Dedifferentiated amniotic fluid mesenchymal stem cell (primary cell): ENCODE data around the gene CASZ1.

Experiments
- DNase-seq: peaks from one replicate; pipeline ENCODE4 v3.0.0-alpha.2; 2016; ENCODE audit errors: extremely low spot score

The CASZ1 gene

DNA sequence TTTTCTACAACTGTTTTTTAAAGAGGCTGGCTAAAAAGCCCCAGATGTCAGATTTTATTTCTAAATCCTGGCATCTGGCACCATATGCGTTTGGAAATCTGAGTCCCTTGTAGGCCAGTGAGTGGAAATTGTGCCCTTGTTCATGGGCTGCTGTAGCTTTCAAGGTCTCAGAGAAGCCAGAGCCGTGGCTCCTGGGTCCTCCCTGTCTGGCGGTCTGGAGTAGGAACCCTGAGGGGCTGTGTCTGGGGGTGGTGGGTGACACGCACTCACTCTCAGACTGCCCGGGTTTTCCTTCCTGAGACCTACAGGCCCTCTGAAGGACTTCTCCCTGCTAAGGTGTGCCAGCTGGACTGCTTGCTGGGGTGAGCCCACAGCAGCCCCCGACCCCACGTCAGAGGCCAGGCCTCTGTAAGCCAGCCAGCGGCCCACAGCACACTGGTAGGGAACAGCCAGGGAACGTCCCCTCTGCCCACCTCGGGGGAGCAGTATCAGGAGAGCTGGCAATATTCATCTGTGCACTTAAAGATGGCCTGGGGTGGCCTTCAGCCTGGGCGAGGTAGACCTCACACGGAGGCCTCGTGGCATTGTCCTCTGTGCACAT is 170.2 kb downstream of the CASZ1 start:
- DNase-seq: no peak

DNA sequence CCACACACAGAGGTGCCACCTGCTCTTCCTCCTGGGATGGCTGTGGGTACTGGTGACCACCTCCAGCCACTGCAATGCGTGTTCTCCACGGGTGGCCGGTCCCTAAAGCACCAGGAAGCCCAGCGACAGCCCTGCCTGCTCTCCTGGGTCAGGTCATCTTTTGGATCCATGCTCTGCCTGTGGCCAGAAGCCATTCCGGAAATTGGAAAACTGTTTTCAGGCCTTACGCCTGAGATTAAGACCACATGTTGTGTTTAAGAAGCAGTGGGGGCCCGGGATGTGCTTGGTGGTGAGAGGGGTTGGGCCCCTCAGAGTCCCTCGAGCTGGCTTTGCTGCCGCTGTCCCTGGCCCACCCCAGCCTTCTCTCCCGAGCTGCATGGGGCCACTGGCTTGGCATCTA is 170.9 kb downstream of the CASZ1 start:
- DNase-seq: no peak

DNA sequence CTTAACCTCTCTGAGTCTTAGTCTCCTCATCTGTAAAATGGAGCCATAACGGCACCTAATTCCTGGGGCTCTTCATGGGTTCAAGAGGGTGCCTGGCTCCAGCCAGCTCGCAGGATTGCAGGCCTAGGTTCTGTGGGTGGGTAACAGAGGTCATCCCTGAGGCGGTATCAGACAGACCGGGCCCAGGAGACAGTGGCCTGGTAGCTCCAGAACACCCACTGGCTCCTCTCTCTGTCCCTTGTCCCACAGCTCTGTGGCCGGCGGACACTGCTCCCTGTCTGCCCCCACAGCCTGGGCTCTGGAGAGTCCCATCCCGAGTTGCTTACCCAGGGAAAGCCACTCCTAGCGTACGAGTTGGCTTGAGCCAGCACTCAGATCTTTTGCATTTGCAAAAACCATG is 171.4 kb downstream of the CASZ1 start:
- no peak for DNase-seq

DNA sequence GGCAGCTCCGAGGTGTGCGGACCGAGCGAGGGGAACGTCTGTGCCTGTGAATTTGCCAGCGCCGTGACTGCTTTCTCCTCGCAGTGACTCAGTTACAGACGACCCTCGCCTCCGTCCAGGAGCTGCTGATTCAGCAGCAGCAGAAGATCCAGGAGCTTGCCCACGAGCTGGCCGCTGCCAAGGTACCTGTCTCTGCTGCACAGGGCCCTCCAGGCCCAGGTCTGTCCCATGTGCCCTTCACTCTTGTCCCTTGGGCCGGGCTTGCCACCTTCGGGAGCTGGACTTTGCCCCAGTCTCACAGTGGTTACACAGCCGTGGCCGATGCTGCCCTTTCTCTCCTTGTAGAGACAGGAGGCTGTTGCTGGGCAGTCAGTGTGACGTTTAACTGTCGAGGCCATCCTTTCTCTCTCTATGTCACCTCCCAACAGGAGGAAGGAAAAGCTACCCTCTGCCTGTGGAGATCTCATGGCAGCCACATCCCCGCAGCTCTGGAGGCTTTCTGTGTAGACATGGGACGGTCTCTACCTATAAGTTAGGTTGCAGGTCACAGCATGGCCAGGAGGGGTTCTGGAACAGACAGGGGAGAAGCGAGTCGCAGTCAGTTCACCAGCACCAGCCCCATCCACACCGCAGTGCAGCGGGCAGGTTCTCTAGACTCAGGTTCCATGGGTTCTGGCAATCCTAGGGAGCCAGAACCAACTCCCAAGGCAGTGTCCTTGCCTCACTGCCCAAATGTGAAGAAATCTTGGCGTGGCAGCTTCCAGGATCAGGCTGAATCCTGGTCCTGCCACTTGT is 172.0 kb downstream of the CASZ1 start:
- no peak for DNase-seq

DNA sequence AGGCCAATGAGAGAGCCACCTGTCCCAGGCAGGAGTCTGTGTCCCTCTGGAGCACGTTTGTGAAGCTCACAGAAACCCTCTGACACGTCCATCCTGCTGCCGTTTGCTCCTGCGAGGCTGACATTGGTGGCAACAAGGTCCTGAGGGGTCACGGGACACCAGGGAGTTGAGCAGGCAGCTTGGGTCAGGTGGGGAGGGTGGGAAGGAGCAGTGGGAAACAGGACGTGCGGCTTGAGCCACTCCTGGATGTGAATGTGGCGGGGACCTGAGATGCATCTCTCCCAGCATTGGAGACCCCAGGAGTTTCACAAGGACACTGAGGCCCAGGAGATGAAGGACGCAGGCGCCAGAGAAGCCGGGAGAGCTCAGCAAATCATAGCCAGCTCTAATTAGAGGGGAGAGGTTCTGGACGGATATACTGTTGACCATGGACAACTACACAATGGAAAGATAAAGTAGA is 172.7 kb downstream of the CASZ1 start:
- DNase-seq: no peak

DNA sequence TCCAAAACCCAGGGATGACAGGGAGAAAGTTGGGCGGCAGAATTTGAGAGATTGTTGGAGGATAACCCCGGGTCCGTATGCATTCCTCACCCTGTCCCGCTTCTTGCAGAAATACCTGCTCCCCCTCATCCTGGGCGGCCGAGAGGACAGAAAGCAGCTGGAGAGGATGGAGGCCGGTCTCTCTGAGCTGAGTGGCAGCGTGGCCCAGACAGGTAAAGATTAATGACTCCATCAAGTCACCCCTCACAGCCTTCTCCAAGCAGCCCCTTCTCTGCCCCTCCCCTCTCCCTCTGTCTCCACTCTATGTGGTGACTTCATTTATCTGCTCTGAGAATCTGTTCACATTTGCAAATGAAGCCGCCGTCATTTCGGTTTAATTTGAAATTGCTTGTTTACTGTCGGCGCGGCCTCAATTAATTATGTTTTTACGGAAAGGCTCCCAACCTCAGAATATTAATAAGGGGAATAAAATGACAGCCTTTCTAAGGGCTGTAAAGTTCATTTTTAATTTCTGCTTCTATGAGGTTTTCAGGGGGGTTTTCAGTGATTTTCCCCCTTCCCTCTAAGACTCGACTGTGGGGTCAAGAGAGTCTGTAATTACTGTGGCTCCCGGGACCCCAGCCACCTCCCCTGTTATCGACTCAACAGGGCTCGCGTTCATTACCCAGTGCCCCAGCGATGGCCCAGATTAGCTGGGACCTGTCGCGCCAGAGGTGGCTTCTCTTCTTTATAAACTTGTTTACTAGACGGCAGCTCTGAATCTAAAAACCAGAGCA is 173.3 kb downstream of the CASZ1 start:
- DNase-seq: no peak

DNA sequence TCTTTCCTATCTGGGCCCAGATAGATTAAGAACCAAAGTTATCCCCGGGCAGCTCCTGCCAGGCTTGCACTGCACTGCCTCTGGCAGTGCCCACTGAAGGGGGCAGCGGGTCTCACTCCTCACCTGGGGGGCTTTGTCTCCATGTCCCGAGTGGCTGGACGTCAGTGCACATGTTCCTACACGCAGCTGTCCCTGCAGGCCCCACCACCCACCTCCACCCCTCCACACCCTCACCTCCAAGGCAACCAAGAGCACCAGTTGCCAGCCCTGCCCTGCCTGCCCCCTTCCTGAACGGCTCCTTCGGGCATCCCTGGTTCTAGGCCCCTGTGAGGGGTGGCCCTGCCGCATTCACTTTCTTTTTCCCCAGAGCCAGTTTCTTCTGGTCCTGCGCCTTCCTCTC is 174.5 kb downstream of the CASZ1 start:
- DNase-seq: no peak

DNA sequence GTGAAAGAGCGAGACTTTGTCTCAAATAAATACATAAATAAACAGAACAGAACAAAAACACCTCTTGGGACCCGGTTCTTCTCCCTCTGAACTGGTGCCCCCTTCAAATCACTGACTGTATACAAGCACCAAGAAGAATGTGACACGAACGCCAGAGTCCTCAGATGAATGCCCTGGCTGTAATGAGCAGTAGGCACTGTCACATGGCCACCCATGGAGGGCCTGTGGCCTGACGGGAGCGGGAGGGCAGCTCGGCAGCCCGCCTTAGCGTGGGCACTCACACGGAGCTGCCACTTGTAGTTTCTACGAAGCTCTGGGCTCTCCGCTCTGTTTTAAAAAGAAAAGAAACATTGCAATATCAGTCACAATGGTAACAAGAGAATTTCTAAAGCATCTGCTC is 175.7 kb downstream of the CASZ1 start:
- no peak for DNase-seq

DNA sequence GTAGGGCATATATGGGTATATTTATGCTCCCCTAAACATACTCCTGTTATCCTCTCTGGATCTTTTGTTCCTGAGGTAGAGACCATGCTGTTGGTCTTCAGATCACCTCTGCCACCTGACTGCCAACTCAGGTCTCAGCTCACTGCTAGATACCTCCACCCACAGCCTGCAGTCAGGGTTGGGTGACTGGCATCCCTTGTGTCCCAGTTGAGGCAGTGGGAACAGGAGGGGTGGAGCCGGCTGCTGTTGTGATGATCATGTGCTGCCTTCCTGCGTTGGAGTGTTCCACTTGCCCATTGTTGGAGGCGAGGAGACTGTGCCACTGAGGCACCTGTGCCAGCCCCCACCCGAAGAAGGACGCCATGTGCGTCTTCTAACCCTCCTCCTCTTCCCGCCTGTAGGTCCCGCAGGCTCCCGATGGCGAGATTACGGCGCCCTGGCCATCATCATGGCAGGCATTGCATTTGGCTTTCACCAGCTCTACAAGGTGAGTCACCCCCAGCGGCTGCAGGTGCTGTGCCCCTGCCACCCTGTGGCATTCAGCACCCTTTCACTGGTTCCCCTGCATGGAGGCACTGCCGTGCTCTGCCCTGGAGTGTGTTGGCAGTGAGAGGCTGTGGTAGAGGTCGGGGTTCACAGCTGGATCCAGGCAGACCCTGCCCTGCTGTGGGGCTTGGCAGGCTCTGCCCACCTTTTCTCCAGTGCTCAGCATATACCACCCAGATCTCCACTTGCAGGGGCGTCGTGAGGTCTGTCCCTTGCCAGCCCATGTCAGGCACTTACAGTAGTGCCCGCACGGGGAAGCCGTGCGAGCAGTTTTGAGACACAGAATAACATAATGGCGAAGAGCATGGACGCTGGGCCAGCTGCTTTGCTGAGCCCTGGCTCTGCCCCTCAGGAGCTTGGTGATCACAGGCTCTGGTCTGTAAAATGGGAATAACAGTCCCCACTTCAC is 178.2 kb downstream of the CASZ1 start:
- DNase-seq: no peak

DNA sequence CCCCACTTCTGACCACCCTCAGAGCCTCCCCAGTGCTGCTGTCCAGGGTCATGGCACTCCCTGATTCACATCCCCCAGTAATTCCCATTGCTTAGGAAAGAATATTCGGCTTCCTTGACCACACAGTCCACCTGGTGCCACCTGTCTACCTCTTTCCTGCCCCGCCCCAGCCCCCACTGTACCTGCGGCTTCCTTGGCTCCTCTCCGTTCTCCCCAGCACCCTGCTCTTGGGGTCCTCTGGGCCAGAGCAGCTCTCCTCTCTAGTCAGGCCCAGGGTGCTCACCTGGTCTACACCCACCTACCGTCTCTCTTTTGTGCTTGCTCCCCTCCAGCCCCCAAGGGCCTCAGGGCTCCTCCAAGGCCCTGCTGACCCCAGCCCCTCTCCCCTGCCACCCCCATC is 179.1 kb downstream of the CASZ1 start:
- DNase-seq: no peak

DNA sequence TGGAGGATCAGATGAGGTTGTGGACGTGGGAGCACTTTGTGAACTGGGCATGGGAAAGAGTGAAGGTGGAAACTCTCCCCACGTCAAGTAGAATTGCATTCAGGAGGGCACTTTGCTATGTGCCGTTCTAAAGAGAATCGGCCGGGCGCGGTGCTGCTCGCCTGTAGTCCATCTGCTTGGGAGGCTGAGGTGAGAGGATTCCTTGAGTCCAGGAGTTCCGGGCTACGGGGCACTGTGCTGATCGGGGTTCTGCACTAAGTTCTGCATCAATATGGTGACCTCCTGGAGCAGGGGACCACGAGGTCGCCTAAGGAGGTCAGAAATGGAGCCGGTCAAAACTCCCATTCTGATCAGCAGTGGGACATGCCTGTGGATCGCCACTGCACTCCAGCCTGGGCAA is 179.8 kb downstream of the CASZ1 start:
- DNase-seq: no peak

DNA sequence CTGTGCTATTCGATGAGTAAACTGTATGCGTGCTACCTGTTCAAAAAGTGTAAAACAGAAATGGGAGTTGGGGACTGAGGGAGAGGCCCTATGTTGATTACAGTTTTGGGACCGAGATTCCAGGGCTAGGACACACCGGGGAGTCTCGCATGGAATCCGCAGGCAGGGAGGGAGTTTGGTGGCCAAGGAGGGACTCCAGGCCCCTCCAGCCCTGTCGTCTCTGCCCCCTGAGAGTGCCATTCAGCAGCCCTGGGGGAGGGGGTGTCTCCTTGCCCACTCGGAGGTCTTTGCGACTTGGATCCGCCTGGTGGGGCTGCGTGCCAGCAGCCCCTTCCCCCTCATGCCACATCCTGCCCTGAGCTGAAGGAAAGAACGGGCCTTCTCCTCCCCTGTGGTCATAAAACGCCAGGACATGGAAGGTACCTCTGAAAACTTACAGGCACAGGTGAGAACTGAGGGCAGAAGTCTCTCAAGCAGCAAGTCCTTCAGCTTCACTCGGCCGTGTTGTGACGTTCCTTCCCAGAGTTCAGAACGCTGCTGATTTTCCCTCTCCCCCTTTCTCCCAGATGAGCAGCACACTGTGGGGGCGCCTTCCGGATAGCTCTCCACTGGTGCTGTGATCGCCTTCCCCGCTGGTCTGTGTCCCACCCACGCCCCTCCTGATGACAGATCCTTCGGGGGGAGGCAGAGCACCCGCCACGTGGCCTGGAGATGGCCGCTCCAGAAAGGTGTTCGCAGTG is 180.3 kb downstream of the CASZ1 start:
- DNase-seq: no peak

DNA sequence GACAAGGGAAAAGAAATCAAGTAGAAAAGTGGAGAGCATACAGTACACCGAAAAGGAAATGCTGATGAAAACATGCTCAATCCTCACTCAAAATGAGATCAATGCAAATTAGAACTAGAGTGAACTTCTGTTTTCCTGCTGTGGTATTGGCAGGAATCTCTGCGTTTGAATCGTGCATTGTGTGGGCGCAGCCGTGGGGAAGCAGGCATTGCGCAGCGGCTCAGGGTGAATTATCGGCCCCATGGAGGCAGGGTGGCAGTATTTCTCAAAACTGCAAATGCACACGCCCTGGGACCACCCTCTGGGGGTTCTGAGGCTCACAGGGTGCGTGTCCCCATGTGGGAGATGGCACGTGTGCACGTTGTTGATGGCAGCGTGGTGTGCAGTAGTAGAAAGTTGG is 181.1 kb downstream of the CASZ1 start:
- no peak for DNase-seq

DNA sequence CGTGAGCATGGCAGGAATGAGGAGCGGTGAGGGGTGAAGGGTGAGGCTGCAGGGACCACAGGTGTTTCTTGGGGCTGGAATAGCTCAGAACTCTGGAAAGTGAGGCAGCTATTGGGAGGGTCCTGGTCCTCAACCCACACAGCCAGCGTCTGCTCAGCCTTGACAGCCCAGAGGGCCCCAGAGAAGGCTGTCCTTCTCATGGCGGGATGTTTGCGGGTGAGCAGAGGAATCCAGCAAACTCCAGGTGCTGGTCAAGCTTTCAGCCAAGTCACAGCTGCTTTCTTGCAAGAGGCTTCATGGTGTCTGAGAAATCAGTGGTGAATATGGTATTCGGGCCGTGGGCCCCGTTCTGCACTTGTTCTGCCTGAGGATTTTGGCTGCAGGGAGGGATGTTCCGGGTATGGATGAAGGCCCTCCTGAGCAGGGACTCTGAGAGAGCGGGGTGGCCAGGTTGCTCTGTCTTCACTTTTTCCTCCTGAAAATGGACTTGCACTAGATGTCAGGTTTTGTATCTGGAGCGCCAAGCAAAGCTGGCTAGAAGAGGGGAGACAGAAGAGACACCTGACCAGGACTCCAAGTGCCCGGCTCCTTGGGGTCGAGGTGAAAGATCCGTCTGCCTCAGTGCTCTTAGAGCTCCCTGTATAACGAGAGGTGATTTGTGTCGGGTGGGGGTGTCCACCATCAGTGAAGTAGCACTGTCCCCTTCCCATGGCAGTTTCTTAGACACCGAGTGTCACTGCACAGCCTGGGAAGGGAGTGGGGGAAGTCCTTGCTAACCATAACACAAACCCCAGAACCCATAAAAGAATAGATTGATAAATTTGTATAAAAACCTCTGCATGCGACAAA is 181.8 kb downstream of the CASZ1 start:
- no peak for DNase-seq

DNA sequence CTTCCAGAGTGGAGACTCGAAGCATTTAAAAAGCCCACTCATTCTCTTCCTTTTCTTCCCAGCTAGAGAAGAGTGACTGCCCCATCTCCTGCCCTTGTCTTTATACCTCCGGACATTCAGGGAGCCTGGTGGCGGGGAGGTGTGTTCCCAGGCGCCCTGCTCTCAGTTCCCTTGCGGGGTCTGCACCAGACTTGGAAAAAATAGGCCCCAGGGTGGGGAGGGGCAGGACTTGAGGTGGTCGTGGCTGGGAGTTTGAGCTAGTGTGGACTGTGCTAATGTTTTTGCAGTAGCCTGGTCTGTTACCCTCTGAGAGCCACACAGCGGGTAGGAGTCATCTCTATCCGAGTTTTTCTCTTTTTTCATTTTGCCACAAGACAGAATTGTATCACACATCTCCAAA is 182.6 kb downstream of the CASZ1 start:
- no peak for DNase-seq

DNA sequence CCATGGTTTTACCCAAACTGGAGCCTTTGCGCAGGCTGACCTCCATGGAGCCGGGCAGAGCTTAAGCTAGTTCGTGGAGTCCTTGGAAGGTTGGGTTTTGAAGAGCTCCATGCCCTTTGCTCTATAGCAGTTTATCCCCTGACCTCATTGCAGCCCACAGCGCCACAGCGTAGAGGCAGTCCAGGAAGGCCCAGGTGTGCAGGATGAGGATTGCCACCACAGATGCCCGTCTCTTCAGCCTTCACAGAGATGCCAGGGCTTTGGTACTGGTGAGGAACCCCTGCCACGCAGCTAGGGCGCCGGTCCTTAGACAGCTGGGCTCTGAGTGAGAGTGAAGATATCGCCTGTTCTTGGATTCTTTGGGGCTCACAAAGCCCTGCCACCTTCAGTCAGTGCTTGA is 183.1 kb downstream of the CASZ1 start:
- no peak for DNase-seq

DNA sequence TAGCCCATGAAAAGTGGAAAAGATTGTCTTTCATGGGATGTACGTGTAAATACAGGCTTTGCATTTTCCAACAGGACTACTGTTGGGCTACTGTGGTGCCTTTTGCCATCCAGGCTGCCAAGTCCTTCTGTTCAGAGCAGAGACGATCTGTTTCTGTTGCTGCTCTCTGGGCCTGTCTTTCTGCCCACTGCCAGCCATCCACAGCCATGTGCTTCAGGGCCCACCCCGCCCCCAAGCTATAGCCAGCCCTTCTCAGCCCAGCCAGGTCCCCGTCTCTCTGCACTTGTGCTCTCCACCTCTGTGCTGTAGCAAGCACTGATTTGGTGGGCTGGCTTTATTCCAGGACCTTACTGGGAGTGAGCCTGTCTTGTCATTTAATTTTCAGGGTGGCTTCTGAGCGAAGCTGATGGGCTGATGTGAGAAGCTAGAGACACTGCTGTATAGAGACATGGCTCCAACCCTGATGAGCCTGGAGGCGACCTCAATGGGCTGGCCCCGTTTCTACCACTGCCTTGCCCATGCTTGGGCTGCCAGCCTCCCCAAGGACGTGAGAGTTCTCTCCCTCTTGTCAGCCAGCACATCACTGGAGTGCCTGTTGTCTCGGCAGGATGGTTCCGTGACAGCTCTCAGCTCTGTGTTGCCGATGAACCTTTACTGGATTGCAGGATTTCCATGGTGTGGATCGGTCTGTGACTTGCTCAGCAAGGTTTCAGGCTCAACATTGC is 183.8 kb downstream of the CASZ1 start:
- DNase-seq: no peak

DNA sequence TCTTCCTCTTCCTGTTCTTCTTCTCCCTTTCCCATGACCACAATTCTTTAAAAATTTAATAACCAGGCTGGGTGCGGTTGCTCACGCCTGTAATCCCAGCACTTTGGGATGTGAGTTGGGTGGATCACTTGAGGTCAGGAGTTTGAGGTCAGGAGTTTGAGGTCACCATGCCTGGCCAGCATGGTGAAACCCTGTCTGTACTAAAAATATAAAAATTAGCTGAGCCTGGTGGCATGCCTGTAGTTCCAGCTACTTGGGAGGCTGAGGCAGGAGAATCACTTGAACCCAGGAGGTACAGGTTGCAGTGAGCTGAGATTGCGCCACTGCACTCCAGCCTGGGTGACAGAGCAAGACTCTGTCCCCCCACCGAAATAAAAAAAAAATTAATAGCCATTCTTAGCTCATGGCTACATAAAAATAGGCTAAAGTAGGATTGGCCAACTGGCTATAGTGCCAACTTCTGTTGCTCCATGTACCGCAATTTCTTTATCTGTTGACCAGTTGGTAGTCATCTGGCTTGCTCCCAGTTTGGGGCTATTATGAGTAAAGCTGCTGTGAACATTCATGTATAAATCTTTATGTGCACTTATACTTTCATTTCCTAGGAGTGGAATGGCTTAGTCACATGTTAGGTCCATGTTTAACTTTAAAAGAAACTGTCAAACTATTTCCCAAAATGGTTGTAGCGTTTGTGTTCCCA is 185.4 kb downstream of the CASZ1 start:
- DNase-seq: no peak

DNA sequence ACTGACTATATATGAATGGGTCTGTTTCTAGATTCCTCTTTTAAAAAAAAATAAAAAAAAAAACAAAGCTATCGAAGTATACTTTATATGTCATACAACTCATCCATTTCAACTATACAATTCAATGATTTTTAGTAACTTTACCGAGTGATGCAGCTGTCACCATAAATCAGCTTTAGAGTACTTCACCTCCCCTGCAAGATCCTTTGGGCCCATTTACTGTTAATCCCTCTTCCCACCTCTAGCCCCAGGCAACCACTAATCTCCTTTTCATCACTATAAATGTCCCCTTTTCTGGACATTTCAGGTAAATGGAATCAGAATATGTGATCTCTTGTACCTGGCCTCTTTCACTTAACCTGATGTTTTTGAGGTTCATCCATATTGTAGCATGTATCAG is 187.8 kb downstream of the CASZ1 start:
- no peak for DNase-seq
